Transverse colon (tissue), 4 donors: ENCODE measurements around the gene DNM1. TPM values are rescaled to one million over a fixed set of nuclear protein-coding genes. Genes with fewer than 3 reads are reported as not detected.

Experiments used
- DNase-seq: peaks from one replicate; pipeline ENCODE4 v3.0.0-alpha.2; 2019
- H3K27ac ChIP-seq, 4 donors: fragments of 200-600 bp; sonication (generic); 2 replicates each; pipeline ENCODE4 v1.5.1; 2016 to 2018; ENCODE audit warnings: inconsistent platforms in 4 of 4
- H3K27me3 ChIP-seq: fragments of 200-600 bp; sonication (generic); 2 replicates; pipeline ENCODE4 v1.5.1; 2017; ENCODE audit warnings: inconsistent platforms
- H3K36me3 ChIP-seq, 4 donors: fragments of 200-600 bp; sonication (generic); 2 replicates each; pipeline ENCODE4 v1.5.1; 2017 to 2019; ENCODE audit warnings: inconsistent platforms in 4 of 4
- H3K4me1 ChIP-seq, 4 donors: fragments of 200-600 bp; sonication (generic); 2 replicates each; pipeline ENCODE4 v1.5.1; 2017 to 2020; ENCODE audit warnings: inconsistent platforms in 4 of 4
- H3K4me3 ChIP-seq, 4 donors: fragments of 200-600 bp; sonication (generic); 1 replicate in 1 of 4; 2 replicates in 3 of 4; pipeline versions ENCODE4 v1.5.1 to v1.6.1; 2017 to 2019; ENCODE audit warnings: inconsistent platforms in 4 of 4
- H3K9me3 ChIP-seq, 2 donors: fragments of 200-600 bp; sonication (generic); 2 replicates each; pipeline ENCODE4 v1.5.1; 2017 to 2019; ENCODE audit warnings: inconsistent platforms in 2 of 2
- CTCF ChIP-seq, 5 experiments: fragments of 200-600 bp in 3 of 5; fragments of 450-650 bp in 2 of 5; sonication (generic) in 3 of 5; IDR thresholded peaks; 1 replicate in 2 of 5; 2 replicates in 3 of 5; pipeline ENCODE4 v1.5.1; 2016 to 2017; ENCODE audit warnings: antibody characterized with exemption in 5 of 5, inconsistent platforms in 3 of 5, mild to moderate bottlenecking in 2 of 5, moderate library complexity in 1 of 5
- EP300 ChIP-seq: sonication (generic); formaldehyde crosslinking; IDR thresholded peaks from one replicate; pipeline ENCODE4 v1.6.1; 2017; ENCODE audit warnings: antibody characterized with exemption, low read depth
- POLR2A ChIP-seq: fragments of 450-650 bp; IDR thresholded peaks from one replicate; pipeline ENCODE4 v1.6.1; 2016; ENCODE audit warnings: antibody characterized with exemption, mild to moderate bottlenecking, moderate library complexity
- POLR2AphosphoS5 ChIP-seq, 3 donors: sonication (generic); formaldehyde crosslinking; IDR thresholded peaks; one replicate each; pipeline ENCODE4 v1.6.1; 2016; ENCODE audit warnings: antibody characterized with exemption in 3 of 3
- WGBS, 2 donors: methylation state at CpG; one replicate each; pipeline ENCODE4 v1.1.5; 2018; ENCODE audit warnings: low coverage in 1 of 2; 5-methylcytosine and 5-hydroxymethylcytosine counted together
- in situ Hi-C, 4 donors: fragments of 200-750 bp; cut with MboI; loops; one replicate each; pipeline versions ENCODE4 v1.15.0 to v1.15.1; 2017; ENCODE audit warnings: low sequenced_read_pairs in 3 of 4, low pct_ligation_motif_present in 1 of 4, low pct_unique_long_range_greater_than_20kb in 1 of 4
- intact Hi-C: fragments of 100-400 bp; cut with DNase I; formaldehyde crosslinking; loops from one replicate; pipeline ENCODE4 v1.15.1; 2023; ENCODE audit warnings: low total_unique reads
- total RNA-seq, 4 donors: library from RNA; depleted of rRNA; stranded (reverse); fragments of >200 nt; gene quantifications; one replicate each; pipeline ENCODE4 v1.1.0, GENCODE V29; 2016

Gene DNM1
- total RNA-seq, 4 donors from 2014 or later = 7.5 to 41.8 (median 14.3) TPM

- intact Hi-C loops (no loop called here), in situ Hi-C loops (no loop called here)
- Histone ChIP-seq H3K27ac (peak overlapping the region; percentile 32 to 53 (median 41)), H3K27me3 (peaks cover 20% of the 10 kb centered on the region), H3K4me1 (peaks cover 4 to 15% (median 13%) of the 10 kb centered on the region in 4 donors), H3K36me3 (no peaks in the 10 kb centered on the region), H3K4me3 (peak overlapping the region; percentile 43 to 74 (median 66)), H3K9me3 (no peaks in the 10 kb centered on the region)
- no peak for DNase-seq
- 0 to 1% methylated on average over 1 to 56 of the region's 67 CpGs for WGBS, 2 donors
- no peak for TF ChIP-seq CTCF (IDR thresholded peaks at IDR 0.05)
- peak in 1 of 3 donors; percentile 13 for TF ChIP-seq POLR2AphosphoS5 (IDR thresholded peaks at IDR 0.05)
Observed at GRCh38 chr9:128203707-128204551, 750 bp downstream of the DNM1 start.

- peaks cover 20% of the 10 kb centered on the region for H3K27me3 ChIP-seq
- no peak for TF ChIP-seq POLR2AphosphoS5 (IDR thresholded peaks at IDR 0.05)
- no peak for TF ChIP-seq POLR2A
- no peak for TF ChIP-seq EP300
- no peak for TF ChIP-seq CTCF (IDR thresholded peaks at IDR 0.05)
- in situ Hi-C loops = no loop called here
Observed at GRCh38 chr9:128204858-128205257, 1.7 kb downstream of the DNM1 start.

GRCh38 chr9:128205296-128205944 lies 2.2 kb downstream of the DNM1 start:
- Histone ChIP-seq H3K4me3 (no peak overlapping the region), H3K27ac (no peak overlapping the region), H3K9me3 (no peaks in the 10 kb centered on the region), H3K36me3 (no peaks in the 10 kb centered on the region), H3K4me1 (peaks cover 4 to 15% (median 13%) of the 10 kb centered on the region in 4 donors), H3K27me3 (peaks cover 20% of the 10 kb centered on the region)
- no peak for DNase-seq
- intact Hi-C loops = no loop called here
- in situ Hi-C loops = no loop called here
- WGBS, 2 donors = 67% methylated on average over 16 of the region's 16 CpGs; no CpG with 5 or more reads in 1 of the 2 donors
- TF ChIP-seq POLR2AphosphoS5 (IDR thresholded peaks at IDR 0.05) (no peak), POLR2A (no peak), CTCF (IDR thresholded peaks at IDR 0.05) (no peak), EP300 (no peak)

More at GRCh38 chr9:128204858-128205257, 1.7 kb downstream of the DNM1 start:
- Histone ChIP-seq H3K36me3 (no peaks in the 10 kb centered on the region), H3K4me3 (no peak overlapping the region), H3K9me3 (no peaks in the 10 kb centered on the region), H3K4me1 (peaks cover 4 to 15% (median 13%) of the 10 kb centered on the region in 4 donors), H3K27ac (no peak overlapping the region)
- DNase-seq = no peak
- WGBS, 2 donors = 64% methylated on average over 7 of the region's 7 CpGs; no CpG with 5 or more reads in 1 of the 2 donors
- intact Hi-C loops = no loop called here

- Histone ChIP-seq H3K36me3 (no peaks in the 10 kb centered on the region), H3K27me3 (peaks cover 20% of the 10 kb centered on the region), H3K4me3 (no peak overlapping the region), H3K27ac (no peak overlapping the region), H3K4me1 (peaks cover 4 to 20% (median 13%) of the 10 kb centered on the region in 4 donors), H3K9me3 (no peaks in the 10 kb centered on the region)
- intact Hi-C loops = no loop called here
- 65 to 100% methylated on average over 1 to 3 of the region's 3 CpGs for WGBS, 2 donors
- no peak for DNase-seq
- TF ChIP-seq EP300 (no peak), CTCF (IDR thresholded peaks at IDR 0.05) (no peak), POLR2AphosphoS5 (IDR thresholded peaks at IDR 0.05) (no peak), POLR2A (no peak)
- in situ Hi-C loops = no loop called here
Observed at GRCh38 chr9:128206484-128206883, 3.3 kb downstream of the DNM1 start.
